GM19238 (cell line): ENCODE results near the gene GAB3.

Experiments used
- DNase-seq: peaks from one replicate; pipeline ENCODE4 v3.0.0; 2011; ENCODE audit warnings: low spot score; ENCODE audit not compliant: insufficient read length

The GAB3 gene

GRCh38 chrX:154750301-154751202 is at the start of gene GAB3:
Gene GAB3 (minus strand): TSS chrX:154751077. CDS start chrX:154751025, 52 bp downstream.
- no peak for DNase-seq

- DNase-seq = no peak
Measured at GRCh38 chrX:154799556-154800348, 48.9 kb upstream of the GAB3 start.

- no peak for DNase-seq
Measured at GRCh38 chrX:154797006-154797405, 46.1 kb upstream of the GAB3 start.

- no peak for DNase-seq
Measured at GRCh38 chrX:154795016-154795415, 44.1 kb upstream of the GAB3 start.

GRCh38 chrX:154793084-154793795 is 42.4 kb upstream of the GAB3 start:
- no peak for DNase-seq

GRCh38 chrX:154791939-154792338 is 41.1 kb upstream of the GAB3 start:
- no peak for DNase-seq

GRCh38 chrX:154791467-154791866 is 40.6 kb upstream of the GAB3 start:
- no peak for DNase-seq

- DNase-seq = no peak
Measured at GRCh38 chrX:154785716-154786115, 34.8 kb upstream of the GAB3 start.

GRCh38 chrX:154784149-154784995 is 33.5 kb upstream of the GAB3 start:
- no peak for DNase-seq

GRCh38 chrX:154780968-154781367 is 30.1 kb upstream of the GAB3 start:
- DNase-seq = no peak

GRCh38 chrX:154779261-154779660 is 28.4 kb upstream of the GAB3 start:
- DNase-seq = no peak

GRCh38 chrX:154776753-154777152 is 25.9 kb upstream of the GAB3 start:
- DNase-seq = no peak

- DNase-seq = no peak
Measured at GRCh38 chrX:154775419-154776349, 24.8 kb upstream of the GAB3 start.

- DNase-seq = no peak
Measured at GRCh38 chrX:154774622-154775021, 23.7 kb upstream of the GAB3 start.

GRCh38 chrX:154762537-154763296 is 11.8 kb upstream of the GAB3 start, which contains the start of gene DKC1:
Gene DKC1 (plus strand): TSS chrX:154762864. CDS start chrX:154762966, 102 bp downstream.
- peak; percentile 78 for DNase-seq

- no peak for DNase-seq
Measured at GRCh38 chrX:154761977-154762536, 11.2 kb upstream of the GAB3 start.

GRCh38 chrX:154758696-154759095 is 7.8 kb upstream of the GAB3 start:
- no peak for DNase-seq

GRCh38 chrX:154751669-154752271 is 893 bp upstream of the GAB3 start:
- DNase-seq = no peak
